HEK293T (cell line): ENCODE results near the gene ERC2.

Experiments used
- HDGF ChIP-seq: fragments of 450-650 bp; IDR thresholded peaks from 2 replicates; pipeline ENCODE4 v1.6.1; 2017; ENCODE audit warnings: antibody characterized with exemption, borderline replicate concordance
- L3MBTL2 ChIP-seq: fragments of 450-650 bp; conservative IDR thresholded peaks from 2 replicates; pipeline ENCODE4 v1.6.1; 2016; ENCODE audit warnings: mild to moderate bottlenecking

DNA sequence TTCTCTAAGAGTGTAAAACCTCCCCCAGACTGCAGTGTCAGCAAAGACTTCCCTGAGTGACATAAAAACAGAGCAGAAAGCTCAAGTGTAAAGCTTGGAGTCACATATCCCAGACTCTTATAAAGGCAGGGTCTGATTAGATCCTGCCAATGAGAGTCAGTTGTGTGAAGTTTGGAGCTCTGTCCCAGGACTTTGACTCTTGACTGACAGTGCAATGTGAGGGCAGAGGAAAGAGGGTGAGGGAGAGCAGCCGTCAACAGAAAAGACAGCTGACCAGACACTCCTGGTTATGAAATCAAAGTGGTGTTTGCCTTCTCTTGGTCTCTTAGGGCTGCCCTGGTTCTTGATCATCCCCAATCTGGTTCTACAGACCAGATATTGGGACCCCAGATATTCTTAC, 393.2 kb downstream of the ERC2 start:
- TF ChIP-seq L3MBTL2, result no peak
- TF ChIP-seq HDGF, result no peak
